HL-60 (cell line): ENCODE data around the gene BEND6.
"Not testable (repeated sequence)": the region's sequence is repeated elsewhere in the genome, so short reads cannot be mapped to it uniquely, and the experiment has no call there.

Experiments
- DNase-seq, 2 experiments: peaks; one replicate each; pipeline ENCODE4 v3.0.0-alpha.2; 2010 to 2020; ENCODE audit warnings: low read depth in 1 of 2, low spot score in 1 of 2
- H3K27ac ChIP-seq: fragments of 250-450 bp; sonication (Bioruptor Pico); replicated peaks from 2 replicates; pipeline ENCODE4 v1.5.1; 2020; ENCODE audit warnings: mild to moderate bottlenecking, moderate library complexity
- H3K27me3 ChIP-seq: fragments of 250-450 bp; sonication (Bioruptor Pico); 2 replicates; pipeline ENCODE4 v1.5.1; 2021; ENCODE audit warnings: mild to moderate bottlenecking, moderate library complexity; ENCODE audit not compliant: insufficient read depth, poor library complexity, severe bottlenecking
- H3K4me3 ChIP-seq: replicated peaks from 2 replicates; pipeline ENCODE4 v1.5.1; 2011; ENCODE audit warnings: mild to moderate bottlenecking, control low read depth, low read length; ENCODE audit not compliant: insufficient read depth
- GABPA ChIP-seq: IDR thresholded peaks from 2 replicates; pipeline ENCODE4 v1.6.1; 2012; ENCODE audit warnings: low read depth
- POLR2AphosphoS5 ChIP-seq: IDR thresholded peaks from 2 replicates; pipeline ENCODE4 v1.6.1; 2012; ENCODE audit warnings: low read depth
- SPI1 ChIP-seq: IDR thresholded peaks from 2 replicates; pipeline ENCODE4 v1.6.1; 2012; ENCODE audit warnings: low read depth, mild to moderate bottlenecking, borderline replicate concordance
- TF ChIP-seq, protein P1 (sequence below): IDR thresholded peaks from one replicate; pipeline ENCODE4 v1.5.1; 2011; ENCODE audit warnings: low read length, control low read depth, inconsistent platforms; ENCODE audit not compliant: insufficient read depth
- TF ChIP-seq, protein P2 (sequence below): IDR thresholded peaks from 2 replicates; pipeline ENCODE4 v1.6.1; 2012; ENCODE audit warnings: low read depth; ENCODE audit not compliant: insufficient replicate concordance

The BEND6 gene

DNA sequence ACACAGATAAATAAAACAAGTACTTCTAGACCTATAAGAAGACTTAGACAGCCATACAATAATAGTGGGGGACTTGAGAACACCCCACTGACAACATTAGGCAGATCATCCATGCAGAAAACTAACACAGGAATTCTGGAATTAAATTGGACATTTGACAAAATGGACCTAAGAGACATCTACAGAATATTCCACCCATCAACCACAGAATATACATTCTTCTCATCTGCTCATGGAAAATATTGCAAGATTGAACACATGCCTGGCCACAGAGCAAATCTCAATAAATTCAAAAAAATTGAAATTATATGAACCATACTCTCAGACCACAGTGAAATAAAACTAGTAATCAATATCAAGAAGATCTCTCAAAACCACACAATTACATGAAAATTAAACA lies 47.3 kb downstream of the BEND6 start:
- Histone ChIP-seq H3K27ac (no peak overlapping the region), H3K27me3 (no peaks in the 10 kb centered on the region), H3K4me3 (no peak overlapping the region)
- DNase-seq: no peak
- TF ChIP-seq, protein P1, sequence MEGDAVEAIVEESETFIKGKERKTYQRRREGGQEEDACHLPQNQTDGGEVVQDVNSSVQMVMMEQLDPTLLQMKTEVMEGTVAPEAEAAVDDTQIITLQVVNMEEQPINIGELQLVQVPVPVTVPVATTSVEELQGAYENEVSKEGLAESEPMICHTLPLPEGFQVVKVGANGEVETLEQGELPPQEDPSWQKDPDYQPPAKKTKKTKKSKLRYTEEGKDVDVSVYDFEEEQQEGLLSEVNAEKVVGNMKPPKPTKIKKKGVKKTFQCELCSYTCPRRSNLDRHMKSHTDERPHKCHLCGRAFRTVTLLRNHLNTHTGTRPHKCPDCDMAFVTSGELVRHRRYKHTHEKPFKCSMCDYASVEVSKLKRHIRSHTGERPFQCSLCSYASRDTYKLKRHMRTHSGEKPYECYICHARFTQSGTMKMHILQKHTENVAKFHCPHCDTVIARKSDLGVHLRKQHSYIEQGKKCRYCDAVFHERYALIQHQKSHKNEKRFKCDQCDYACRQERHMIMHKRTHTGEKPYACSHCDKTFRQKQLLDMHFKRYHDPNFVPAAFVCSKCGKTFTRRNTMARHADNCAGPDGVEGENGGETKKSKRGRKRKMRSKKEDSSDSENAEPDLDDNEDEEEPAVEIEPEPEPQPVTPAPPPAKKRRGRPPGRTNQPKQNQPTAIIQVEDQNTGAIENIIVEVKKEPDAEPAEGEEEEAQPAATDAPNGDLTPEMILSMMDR: no peak
- no peak for TF ChIP-seq POLR2AphosphoS5
- TF ChIP-seq SPI1: no peak
- TF ChIP-seq, protein P2, sequence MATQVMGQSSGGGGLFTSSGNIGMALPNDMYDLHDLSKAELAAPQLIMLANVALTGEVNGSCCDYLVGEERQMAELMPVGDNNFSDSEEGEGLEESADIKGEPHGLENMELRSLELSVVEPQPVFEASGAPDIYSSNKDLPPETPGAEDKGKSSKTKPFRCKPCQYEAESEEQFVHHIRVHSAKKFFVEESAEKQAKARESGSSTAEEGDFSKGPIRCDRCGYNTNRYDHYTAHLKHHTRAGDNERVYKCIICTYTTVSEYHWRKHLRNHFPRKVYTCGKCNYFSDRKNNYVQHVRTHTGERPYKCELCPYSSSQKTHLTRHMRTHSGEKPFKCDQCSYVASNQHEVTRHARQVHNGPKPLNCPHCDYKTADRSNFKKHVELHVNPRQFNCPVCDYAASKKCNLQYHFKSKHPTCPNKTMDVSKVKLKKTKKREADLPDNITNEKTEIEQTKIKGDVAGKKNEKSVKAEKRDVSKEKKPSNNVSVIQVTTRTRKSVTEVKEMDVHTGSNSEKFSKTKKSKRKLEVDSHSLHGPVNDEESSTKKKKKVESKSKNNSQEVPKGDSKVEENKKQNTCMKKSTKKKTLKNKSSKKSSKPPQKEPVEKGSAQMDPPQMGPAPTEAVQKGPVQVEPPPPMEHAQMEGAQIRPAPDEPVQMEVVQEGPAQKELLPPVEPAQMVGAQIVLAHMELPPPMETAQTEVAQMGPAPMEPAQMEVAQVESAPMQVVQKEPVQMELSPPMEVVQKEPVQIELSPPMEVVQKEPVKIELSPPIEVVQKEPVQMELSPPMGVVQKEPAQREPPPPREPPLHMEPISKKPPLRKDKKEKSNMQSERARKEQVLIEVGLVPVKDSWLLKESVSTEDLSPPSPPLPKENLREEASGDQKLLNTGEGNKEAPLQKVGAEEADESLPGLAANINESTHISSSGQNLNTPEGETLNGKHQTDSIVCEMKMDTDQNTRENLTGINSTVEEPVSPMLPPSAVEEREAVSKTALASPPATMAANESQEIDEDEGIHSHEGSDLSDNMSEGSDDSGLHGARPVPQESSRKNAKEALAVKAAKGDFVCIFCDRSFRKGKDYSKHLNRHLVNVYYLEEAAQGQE: no peak
- TF ChIP-seq GABPA: no peak

DNA sequence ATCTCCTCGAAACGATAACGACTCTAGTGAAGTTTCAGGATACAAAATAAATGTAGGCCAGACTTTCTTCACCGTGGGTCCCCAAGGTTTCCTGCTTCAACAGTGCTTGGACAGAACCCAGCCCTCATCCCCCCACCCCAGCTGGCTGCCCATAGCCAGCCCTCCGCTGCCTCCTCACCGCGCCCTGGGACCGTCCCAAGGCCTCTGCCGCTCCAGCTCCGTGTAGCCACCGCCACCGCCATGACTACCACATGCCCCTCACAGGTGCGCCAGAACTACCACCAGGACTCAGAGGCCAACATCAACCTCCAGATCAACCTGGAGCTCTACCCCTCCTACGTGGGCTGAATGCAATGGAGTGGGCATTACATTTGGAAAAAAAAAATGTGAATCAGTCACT lies 49.4 kb downstream of the BEND6 start:
- no peak overlapping the region for H3K27ac ChIP-seq
- no peak overlapping the region for H3K4me3 ChIP-seq
- TF ChIP-seq, protein P1: no peak
- TF ChIP-seq POLR2AphosphoS5 (no peak), GABPA (no peak), SPI1 (no peak)
- TF ChIP-seq, protein P2: no peak
- no peaks in the 10 kb centered on the region for H3K27me3 ChIP-seq
- no peak for DNase-seq

DNA sequence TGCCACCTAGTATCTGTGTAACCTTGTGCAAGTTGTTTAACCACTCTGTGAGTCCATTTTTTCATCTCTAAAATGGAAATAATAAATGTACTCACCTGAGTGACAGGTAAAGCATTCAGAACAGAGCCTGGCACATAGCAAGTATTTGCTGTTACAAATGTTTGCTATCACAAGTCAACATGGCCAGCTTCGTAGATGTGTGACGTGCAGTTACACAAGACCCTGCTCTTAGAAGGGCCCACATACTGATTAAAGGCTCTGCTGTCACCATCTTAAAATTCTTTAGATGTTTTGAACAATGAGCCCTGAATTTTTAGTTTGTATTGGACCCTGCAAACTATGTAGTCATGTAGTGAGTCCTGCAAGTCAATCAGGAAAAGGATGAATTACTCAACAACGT lies 51.2 kb downstream of the BEND6 start:
- no peak for DNase-seq
- no peak overlapping the region for H3K27ac ChIP-seq
- no peak for TF ChIP-seq POLR2AphosphoS5
- TF ChIP-seq, protein P1: no peak
- no peak for TF ChIP-seq GABPA
- TF ChIP-seq, protein P2: no peak
- TF ChIP-seq SPI1: no peak
- no peaks in the 10 kb centered on the region for H3K27me3 ChIP-seq
- H3K4me3 ChIP-seq: no peak overlapping the region

DNA sequence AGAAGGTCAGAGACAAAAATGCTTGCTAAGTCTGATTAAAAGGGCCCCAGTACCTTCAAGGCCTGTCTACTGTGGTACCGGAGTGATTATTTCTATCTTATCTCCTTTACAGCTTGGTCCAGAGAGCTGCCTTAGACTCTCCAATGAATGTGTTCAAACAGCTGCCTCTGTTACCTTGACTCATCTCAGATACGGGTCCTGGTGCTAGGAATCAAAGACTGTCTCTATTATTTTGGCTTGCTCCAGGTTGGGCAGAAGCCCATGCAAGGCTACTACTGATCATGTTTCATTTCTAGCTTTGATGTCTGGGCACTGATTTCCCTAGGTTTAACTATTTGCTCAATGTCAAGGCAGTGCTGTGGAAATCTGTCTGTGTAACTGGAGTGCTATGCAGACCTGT lies 53.2 kb downstream of the BEND6 start:
- DNase-seq, H3K27me3 ChIP-seq, H3K4me3 ChIP-seq, H3K27ac ChIP-seq: not testable (repeated sequence)
